ENCODE measurements around the gene SH3YL1.
"Not testable (repeated sequence)": the region's sequence is repeated elsewhere in the genome, so short reads cannot be mapped to it uniquely, and the experiment has no call there.

The SH3YL1 gene

DNA sequence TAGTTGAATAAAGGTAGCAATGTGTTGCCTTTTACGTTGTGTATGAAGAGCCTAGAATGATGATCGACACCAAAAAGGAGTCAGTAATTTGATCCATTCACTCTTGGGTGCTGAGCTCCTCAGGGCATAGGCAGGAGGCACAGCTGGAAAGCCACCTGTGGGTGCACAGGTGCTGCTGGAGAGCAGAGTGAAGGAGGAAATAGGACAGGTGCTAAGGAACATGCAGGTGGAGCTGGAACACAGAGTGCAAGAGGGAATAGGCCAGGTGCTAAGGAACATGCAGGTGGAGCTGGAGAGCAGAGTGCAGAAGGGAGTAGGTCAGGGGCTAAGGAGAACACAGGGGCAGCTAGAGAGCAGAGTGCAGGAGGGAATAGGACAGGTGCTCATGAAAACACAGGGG lies 86.1 kb downstream of the SH3YL1 start:
- no peak for TF ChIP-seq ZNF274 (IDR thresholded peaks at IDR 0.05; ENCODE audit: low read depth, low read length)
- no peak overlapping the region for H3K4me3 ChIP-seq (ENCODE audit: low read length)

DNA sequence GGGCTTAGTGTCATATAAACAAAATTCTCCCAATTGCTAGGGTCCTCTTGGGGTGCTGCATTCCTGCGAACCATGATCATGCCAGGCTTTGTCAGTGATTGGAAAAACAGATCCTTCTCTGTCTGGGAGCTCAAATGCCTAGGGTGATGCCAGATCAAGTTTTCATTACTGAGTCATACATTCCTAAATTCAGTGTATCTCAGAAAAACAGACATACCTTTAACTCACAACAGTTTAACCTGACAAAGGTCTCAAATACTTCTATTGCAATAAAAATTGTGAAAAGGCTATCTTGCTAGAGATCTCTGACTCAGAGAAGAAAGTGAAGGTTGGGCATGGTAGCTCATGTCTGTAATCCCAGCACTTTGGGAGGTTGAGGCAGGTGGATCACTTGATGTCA lies 86.9 kb downstream of the SH3YL1 start:
- no peak for TF ChIP-seq ZNF274 (IDR thresholded peaks at IDR 0.05; ENCODE audit: low read depth, low read length)
- no peak overlapping the region for H3K4me3 ChIP-seq (ENCODE audit: low read length)

DNA sequence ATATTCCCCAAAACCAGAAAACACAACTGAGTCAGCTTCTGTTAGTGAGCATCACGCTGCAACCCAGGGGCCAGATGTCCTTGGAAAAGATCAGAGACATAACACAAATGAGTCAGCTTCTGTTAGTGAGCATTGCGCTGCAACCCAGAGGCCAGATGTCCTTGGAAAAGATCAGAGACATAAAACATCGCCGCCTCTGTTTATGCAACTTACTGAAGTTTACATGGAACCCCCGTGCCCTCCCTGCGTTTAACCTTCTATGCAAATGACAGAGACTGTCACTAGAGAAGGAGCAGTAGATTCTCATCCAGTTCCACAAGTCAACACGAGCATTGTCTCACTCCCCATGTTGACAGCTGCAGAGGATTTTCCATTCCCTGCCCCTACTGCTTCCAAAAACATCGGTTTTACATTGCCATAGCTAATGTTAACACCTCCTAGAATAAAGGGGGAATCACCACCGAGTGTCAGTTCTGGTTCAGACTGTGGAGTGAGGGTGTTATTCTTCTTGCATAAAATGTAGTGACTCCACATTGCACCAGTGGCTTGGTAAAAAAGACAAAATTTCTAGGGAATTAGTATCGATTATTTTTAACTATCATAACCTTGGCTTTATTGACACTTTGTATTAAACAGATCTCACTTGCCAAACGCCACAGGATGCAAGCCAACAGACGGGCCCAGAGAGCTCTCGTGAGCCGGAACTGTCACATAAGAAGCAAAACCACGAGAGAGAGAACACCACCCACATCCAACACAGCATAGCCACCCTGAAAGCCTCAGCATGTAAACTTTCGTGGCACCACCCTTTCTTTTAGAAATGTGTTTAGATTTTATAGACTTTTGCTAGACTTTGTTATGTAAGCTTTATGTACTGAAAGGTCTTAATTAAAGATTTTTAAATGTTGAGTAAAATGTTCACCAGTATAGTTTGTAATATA lies 87.7 kb downstream of the SH3YL1 start:
- no peak overlapping the region for H3K4me3 ChIP-seq (ENCODE audit: low read length)
- TF ChIP-seq ZNF274 (IDR thresholded peaks at IDR 0.05; ENCODE audit: low read depth, low read length), result no peak

DNA sequence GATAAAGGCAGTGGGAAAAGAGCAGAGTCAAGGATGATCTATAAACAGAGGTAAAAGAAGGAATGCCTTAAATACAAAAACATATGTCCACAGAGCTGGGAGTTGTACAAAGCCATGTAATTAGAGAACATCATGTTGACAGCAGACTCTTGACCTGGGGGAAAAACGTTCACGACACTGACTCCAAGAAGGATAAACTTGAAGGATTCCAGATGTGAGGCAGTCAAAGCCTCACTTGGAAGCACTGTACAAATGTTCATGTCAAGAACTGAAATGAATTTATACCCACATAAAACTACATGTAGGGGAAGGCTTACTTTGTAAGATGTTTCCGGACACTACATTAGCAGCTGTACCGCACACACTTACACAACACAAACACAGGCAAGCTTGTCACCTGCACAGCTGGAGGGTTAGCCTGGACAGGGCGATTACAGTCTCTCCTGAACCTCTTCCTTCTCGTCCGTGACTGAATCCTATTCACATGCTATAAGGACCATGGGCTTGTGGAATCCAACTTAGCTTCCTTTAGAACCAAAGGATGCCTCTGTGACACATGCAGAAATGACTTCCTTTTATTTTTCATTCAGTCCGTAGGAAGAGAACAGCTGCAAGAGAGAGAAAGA lies 88.6 kb downstream of the SH3YL1 start:
- TF ChIP-seq ZNF274 (IDR thresholded peaks at IDR 0.05; ENCODE audit: low read depth, low read length), result no peak
- no peak overlapping the region for H3K4me3 ChIP-seq (ENCODE audit: low read length)

DNA sequence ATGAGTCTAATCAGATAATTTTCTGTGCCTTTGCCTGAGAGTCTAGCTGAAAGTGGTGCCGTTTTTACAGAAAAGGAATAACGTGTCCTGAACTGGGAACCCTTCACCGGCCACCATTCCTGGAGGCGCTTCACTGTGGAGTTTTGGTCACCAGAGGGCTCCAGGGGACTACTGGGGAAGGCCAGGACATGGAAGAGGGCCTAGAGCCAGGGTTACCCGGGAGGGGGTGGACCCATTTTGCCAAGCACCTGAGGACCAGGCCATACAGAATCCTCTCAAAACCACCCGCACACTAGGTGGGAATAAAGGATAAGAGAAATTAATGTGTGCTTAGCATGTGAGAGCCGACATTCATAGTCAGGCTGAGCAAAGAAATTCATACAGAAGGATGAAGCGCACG lies 91.7 kb downstream of the SH3YL1 start:
- H3K4me3 ChIP-seq (ENCODE audit: low read length), result not testable (repeated sequence)

DNA sequence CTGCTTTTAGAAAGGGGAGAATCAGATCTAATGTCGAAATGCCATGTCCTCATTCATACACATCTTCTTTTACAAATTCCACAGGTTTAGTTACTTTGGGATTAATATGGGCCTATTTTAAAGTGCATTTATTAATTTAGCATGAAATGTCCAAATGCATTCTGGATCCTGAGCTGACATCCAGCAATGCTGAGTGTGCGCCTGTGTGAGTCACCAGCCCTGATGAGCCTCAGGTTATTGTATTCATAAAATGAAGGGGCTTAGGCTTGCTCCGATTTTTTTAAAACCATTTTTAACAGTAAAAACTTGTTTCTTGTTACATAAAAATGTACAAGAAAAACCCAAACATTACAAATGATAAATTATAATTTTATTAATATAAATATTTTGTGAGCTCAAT lies 94.1 kb downstream of the SH3YL1 start:
- H3K4me3 ChIP-seq (ENCODE audit: low read length), result no peak overlapping the region

More for the DNA sequence above, 94.1 kb downstream of the SH3YL1 start:
- TF ChIP-seq ZNF274 (IDR thresholded peaks at IDR 0.05; ENCODE audit: low read depth, low read length), result no peak

Data from GM08714 (cell line).